ENCODE results near the gene UAP1L1. TPM values are rescaled to one million over a fixed set of nuclear protein-coding genes. Genes with fewer than 3 reads are reported as not detected.

The UAP1L1 gene
- total RNA-seq, 1 donor from 2014 or later, result 0.57 TPM

DNA sequence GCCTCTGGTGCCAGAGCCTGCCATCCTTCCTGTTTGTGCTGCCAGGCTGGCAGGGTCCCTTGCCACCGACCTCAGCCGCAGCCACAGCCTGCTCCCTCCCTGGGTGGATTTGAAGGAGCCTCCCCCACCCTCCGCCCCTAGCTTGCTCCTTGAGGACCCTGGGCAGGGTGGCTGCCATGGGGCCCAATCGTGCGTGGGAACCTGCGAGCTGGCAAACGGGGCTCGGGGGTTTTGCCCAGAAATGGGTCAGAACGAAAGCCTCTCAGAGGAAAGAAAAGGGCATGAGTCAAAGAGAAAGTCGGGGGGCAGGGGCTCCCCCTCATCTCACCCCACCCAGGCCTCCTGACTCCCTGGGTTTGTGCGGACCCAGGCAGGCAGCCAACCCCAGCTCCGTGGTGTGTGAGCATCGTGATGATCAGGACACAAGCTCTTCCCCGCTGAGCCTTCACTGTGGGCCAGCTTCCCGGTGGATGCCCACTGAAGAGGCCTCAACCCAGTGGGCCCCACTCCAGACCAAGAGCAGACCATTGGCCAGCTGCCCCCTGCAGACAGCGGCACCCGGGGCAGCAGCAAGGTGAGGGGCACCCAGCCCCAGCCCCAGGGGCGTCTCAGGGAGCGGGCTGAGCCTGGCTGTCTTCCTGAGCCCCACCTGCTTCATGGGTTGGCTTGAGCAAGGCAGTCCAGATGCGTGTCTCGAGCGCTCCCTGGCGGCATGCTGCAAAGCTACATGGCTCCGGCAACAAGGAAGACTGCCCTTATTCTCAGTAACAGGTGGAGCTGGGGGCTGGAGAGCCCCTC, 42.4 kb upstream of the UAP1L1 start:
- Mint-ChIP-seq H3K9me3 (ENCODE audit: low read depth) (no peaks in the 10 kb centered on the region), H3K27me3 (peaks cover 3% of the 10 kb centered on the region), H3K4me3 (ENCODE audit: low read depth) (no peak overlapping the region), H3K4me1 (ENCODE audit: low read depth) (no peaks in the 10 kb centered on the region), H3K27ac (no peak overlapping the region), H3K36me3 (ENCODE audit: insufficient read depth) (peaks cover 2% of the 10 kb centered on the region)
- TF ChIP-seq, protein P1, sequence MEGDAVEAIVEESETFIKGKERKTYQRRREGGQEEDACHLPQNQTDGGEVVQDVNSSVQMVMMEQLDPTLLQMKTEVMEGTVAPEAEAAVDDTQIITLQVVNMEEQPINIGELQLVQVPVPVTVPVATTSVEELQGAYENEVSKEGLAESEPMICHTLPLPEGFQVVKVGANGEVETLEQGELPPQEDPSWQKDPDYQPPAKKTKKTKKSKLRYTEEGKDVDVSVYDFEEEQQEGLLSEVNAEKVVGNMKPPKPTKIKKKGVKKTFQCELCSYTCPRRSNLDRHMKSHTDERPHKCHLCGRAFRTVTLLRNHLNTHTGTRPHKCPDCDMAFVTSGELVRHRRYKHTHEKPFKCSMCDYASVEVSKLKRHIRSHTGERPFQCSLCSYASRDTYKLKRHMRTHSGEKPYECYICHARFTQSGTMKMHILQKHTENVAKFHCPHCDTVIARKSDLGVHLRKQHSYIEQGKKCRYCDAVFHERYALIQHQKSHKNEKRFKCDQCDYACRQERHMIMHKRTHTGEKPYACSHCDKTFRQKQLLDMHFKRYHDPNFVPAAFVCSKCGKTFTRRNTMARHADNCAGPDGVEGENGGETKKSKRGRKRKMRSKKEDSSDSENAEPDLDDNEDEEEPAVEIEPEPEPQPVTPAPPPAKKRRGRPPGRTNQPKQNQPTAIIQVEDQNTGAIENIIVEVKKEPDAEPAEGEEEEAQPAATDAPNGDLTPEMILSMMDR (IDR thresholded peaks at IDR 0.05; ENCODE audit: unreplicated experiment), result peak; percentile 87
- DNase-seq (ENCODE audit: low spot score, unreplicated experiment), result peak; percentile 75

GRCh38 chr9:137035507-137035834, 41.8 kb upstream of the UAP1L1 start:
- H3K9me3 Mint-ChIP-seq (ENCODE audit: low read depth), result no peaks in the 10 kb centered on the region
- DNase-seq (ENCODE audit: low spot score, unreplicated experiment), result no peak

DNA sequence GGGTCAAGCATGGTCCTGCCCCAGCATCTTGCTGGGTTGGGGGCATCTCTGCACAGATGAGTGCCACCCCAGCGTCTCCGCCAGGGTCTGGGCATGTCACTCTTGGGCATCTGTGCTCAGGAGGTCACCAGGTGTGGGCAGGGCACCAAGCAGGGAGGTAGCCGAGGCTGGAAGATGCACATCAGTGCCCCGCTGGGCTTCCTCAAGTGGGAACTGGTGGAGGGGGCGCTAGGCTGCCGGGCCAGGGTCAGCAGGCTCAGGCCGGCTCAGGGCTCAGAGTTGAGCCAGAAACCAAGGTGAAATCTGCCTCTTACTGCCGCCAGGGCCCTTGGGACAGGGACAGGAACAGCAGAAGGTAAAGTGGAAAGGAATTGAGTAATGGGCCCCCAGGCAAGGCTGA, 41.4 kb upstream of the UAP1L1 start:
- Mint-ChIP-seq H3K27ac (no peak overlapping the region), H3K4me1 (ENCODE audit: low read depth) (no peaks in the 10 kb centered on the region), H3K27me3 (peaks cover 3% of the 10 kb centered on the region), H3K4me3 (ENCODE audit: low read depth) (no peak overlapping the region), H3K9me3 (ENCODE audit: low read depth) (no peaks in the 10 kb centered on the region), H3K36me3 (ENCODE audit: insufficient read depth) (peaks cover 2% of the 10 kb centered on the region)
- TF ChIP-seq, protein P1 (IDR thresholded peaks at IDR 0.05; ENCODE audit: unreplicated experiment), result no peak
- DNase-seq (ENCODE audit: low spot score, unreplicated experiment), result no peak

More at GRCh38 chr9:137035507-137035834, 41.8 kb upstream of the UAP1L1 start:
- Mint-ChIP-seq H3K36me3 (ENCODE audit: insufficient read depth) (peaks cover 2% of the 10 kb centered on the region), H3K27me3 (peaks cover 3% of the 10 kb centered on the region), H3K27ac (no peak overlapping the region), H3K4me1 (ENCODE audit: low read depth) (no peaks in the 10 kb centered on the region), H3K4me3 (ENCODE audit: low read depth) (no peak overlapping the region)
- TF ChIP-seq, protein P1 (IDR thresholded peaks at IDR 0.05; ENCODE audit: unreplicated experiment), result no peak

DNA sequence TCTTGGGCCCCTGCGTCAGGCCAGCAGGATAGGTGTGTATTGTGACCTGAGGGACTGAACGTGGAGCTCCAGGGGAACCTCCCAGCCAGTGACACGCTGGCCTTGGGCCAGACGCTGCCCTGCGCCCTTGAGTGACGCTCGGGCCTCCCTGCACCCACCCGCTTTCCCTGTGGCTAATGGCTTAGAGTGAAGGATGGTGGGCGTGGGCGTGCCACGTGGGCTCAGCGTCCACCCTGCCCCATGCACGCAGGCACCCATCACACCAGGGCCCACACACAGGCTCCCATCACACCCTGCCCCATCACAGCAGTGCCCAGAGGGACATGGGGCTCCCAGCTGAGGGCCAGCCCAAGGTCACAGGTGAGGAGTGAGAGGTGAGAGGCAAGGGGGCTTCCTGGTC, 40.3 kb upstream of the UAP1L1 start:
- TF ChIP-seq, protein P1 (IDR thresholded peaks at IDR 0.05; ENCODE audit: unreplicated experiment), result no peak

GRCh38 chr9:137037483-137037882, 39.8 kb upstream of the UAP1L1 start:
- Mint-ChIP-seq H3K9me3 (ENCODE audit: low read depth) (no peaks in the 10 kb centered on the region), H3K4me1 (ENCODE audit: low read depth) (no peaks in the 10 kb centered on the region), H3K27ac (no peak overlapping the region), H3K4me3 (ENCODE audit: low read depth) (no peak overlapping the region), H3K27me3 (peaks cover 3% of the 10 kb centered on the region), H3K36me3 (ENCODE audit: insufficient read depth) (peaks cover 2% of the 10 kb centered on the region)
- no peak for DNase-seq (ENCODE audit: low spot score, unreplicated experiment)
- TF ChIP-seq, protein P1 (IDR thresholded peaks at IDR 0.05; ENCODE audit: unreplicated experiment), result no peak

More for the DNA sequence above, 40.3 kb upstream of the UAP1L1 start:
- Mint-ChIP-seq H3K4me3 (ENCODE audit: low read depth) (no peak overlapping the region), H3K9me3 (ENCODE audit: low read depth) (no peaks in the 10 kb centered on the region), H3K27ac (no peak overlapping the region), H3K4me1 (ENCODE audit: low read depth) (no peaks in the 10 kb centered on the region), H3K36me3 (ENCODE audit: insufficient read depth) (peaks cover 2% of the 10 kb centered on the region), H3K27me3 (peaks cover 3% of the 10 kb centered on the region)
- no peak for DNase-seq (ENCODE audit: low spot score, unreplicated experiment)
